Renal cortical epithelial cell (primary cell): ENCODE data around the gene POU2F1. TPM values are rescaled to one million over a fixed set of nuclear protein-coding genes. Genes with fewer than 3 reads are reported as not detected.

ENCODE experiments used
- DNase-seq: peaks from one replicate; pipeline ENCODE4 v3.0.0-alpha.2; 2011; ENCODE audit warnings: low read depth
- total RNA-seq: library from RNA; depleted of rRNA; stranded (reverse); fragments of >200 nt; gene quantifications from 2 replicates; pipeline ENCODE4 v1.2.3, GENCODE V29; 2014

The POU2F1 gene
- total RNA-seq, 1 donor from 2014 or later: 14.6 TPM

DNA sequence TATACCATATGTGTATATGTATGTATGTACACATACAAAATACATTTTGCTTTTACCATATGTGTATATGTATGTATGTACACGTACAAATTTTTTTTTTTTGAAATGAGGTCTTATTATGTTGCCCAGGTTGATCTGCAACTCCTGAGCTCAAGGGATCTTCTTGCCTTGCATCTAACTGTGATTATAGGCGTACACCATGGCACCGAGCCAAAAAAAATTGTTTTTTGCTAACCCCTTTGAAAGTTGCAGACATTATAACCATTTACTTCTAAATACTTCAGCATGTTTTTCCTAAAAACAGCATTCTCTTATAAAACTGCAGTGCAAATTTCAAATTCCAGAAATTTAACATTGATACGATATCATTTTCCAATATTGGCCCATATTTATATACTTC is 147.0 kb downstream of the POU2F1 start:
- DNase-seq: no peak

DNA sequence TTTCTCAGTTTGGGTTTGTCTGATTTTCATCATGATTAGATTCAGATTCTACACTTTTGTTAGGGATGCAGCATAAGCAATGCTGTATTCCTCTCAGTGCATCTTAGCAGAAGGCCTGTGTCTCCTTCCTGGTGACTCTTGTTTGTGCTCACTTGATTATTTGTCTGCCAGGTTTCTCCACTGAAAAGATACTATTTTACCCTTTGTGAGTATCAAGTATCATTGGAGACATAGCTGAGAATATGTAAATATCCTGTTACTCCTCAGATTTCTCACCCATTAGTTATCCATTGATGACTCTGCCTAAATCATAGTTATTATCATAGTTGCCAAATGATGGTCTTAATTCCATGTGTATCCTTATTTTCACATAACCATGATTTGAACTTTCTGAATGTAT is 148.5 kb downstream of the POU2F1 start:
- no peak for DNase-seq

DNA sequence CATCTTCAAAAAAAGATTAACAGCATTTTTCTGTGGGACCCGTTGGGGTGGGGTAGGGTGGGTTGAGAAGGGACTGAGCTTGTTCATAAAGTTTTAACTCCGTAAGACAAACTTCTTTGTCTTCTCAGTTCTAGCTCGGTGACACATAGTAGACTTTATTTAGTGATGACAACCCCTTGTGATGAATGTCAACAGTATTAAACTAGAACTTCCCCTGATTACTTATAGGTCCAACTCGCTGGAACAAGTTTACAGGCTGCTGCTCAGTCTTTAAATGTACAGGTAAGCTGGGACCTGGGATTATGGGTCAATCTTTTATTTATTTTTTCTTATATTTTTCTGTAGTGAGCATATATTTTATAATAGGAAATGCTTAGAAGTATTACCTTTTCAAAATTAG is 149.2 kb downstream of the POU2F1 start:
- no peak for DNase-seq

DNA sequence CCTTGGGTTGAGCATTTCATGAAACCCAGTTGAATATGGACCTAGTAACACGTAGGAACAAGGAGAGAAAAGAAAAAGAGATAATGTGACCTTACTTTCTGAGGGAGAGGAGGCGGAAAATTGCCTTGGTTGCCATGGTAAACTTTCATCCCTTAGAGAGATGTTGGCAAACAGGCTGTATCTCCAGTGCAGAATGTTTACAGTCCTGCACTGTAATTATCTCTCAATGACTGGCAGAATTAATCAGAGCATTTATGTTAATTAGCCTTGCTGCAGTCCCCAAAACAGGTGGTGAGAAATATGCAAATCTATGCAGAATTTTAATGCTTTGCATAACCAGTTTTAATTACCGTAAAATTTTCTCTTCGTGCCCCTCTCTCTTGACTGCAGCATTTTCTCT is 150.3 kb downstream of the POU2F1 start:
- DNase-seq: no peak

DNA sequence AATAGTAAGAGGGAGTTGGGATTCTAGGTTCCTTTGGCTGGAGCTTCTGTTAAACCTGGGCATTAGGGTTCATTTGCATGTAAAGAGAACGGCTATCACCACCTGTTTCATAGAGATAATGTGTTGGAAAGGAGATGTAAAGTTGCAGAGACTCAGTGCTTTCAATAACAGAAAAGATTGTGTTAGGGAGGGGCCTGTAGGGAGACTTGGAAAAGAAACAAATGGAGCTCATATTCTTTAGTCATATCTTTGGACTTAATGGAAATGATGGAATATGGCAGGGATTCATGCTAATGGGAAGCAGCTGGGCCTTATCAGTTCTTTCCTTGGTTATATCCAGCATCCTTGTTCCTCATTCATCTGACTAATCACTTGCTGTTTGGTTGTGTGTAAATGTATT is 152.7 kb downstream of the POU2F1 start:
- no peak for DNase-seq

DNA sequence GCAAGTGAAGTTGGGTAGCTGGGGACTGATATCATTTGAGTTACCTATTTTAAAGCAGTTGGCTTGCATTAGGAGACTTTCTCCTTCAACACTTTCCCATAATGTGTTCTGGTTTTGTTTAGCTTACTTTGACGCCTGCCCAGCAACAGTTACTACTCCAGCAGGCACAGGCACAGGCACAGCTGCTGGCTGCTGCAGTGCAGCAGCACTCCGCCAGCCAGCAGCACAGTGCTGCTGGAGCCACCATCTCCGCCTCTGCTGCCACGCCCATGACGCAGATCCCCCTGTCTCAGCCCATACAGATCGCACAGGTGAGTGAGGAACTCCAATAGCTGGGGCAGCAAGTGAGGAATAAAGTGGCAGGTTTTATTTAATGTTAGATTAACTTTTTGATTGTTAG is 153.3 kb downstream of the POU2F1 start:
- no peak for DNase-seq

DNA sequence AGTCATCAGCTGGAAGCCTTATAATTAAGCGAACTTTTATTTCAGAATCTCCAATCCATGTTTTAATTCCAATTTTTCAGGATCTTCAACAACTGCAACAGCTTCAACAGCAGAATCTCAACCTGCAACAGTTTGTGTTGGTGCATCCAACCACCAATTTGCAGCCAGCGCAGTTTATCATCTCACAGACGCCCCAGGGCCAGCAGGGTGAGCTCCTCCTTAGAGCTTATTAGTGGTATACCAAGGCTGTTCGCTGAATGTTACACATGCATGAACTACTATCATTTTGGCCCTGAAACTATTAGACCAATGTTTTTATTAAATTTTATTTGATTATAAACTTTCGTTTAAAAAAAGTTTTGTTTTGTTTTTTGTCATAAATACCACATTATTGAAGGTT is 155.3 kb downstream of the POU2F1 start:
- DNase-seq: no peak

DNA sequence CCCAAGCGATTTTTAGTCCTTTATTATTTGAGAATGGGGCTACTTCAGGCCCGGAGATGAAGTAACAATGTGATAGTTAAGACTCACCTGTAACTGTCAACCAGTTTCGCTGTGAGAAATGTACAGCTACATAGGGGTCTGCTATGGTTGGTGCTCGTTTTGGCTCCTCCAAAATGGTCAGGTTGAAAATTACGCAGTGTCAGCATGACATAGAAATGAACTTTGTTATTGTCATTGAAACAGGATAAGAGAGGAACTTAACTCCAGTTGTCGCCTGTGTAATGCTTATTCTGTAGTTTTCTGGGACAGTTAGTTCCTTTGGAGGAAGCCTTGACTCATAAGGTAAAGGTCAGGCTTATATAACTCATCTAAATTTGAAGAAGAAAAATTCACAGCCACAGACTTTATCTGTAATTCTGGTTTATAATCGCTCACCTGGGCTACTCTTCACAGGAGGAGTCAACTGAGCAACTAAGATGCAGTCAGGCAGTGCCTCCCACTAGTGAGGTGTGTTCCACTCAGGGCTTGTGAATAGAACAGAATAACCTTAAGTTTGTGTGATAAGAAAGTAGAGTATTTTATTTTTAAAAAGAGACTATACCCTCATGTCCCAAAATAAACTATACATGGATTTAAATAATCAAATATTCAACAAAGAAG is 166.7 kb downstream of the POU2F1 start:
- no peak for DNase-seq

DNA sequence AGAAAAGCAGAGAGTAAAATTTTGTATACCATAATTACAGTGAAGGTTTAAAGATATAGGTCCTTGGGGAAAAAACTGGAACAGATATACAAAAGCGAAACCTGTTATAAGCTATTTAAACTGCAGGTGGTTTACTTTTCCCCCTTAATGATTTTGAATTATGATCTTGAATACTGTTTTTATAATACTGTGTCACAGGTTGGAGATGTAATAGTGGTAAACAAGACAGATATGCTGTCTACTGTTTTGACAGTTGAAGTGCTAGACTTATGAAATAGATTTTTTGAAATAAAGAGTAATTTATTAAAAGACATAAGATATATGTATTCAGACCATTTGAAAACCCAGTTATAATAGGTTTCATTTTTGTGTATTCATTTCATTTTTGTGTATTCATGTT is 168.3 kb downstream of the POU2F1 start:
- no peak for DNase-seq

DNA sequence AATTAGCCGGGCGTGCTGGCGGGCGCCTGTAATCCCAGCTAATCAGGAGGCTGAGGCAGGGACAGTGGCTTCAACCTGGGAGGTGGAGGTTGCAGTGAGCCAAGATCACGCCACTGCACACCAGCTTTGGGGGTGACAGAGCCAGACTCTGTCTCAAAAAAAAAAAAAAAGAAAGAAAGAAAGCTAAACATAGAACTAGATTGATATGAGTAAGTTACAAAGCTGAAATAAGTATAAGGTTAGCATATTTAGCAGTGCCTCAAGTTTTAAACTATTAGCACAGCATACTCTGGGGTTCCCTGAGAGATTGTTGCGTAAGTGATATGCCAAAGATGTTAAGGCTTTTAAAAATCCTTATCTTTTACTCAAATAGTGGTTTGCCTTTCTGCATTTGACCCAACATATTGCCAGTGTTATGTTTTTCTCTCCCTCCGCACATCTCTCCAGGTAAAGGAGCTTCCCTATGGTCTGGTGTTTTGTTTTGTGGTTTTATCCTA is 171.6 kb downstream of the POU2F1 start:
- no peak for DNase-seq

DNA sequence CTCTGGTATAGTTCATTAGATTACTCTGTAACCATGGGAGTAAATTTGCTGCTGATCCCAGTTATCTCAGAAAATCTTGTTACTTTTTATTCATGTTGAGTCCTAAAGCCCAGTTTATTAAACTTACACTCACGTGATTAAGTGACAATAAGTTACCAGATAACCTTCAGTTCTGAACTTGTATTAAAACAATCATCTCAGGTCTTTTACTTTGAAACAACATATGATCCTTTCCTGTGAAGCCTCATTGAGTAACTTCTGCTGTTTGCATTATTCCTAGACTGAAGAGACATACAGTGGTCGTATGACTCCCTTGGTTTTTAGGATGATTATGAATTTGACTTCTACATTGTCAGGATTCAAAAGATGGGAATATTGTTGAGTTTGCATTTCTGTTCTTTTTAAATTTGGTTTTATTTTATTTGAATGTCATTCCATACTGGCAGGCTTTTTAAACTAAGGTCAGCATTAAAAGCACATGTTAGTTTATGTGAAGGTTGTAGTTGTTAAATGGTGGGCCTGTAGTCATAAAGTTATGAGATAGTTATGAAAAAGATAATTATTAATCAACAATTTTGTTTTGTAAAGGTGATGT is 179.8 kb downstream of the POU2F1 start:
- DNase-seq: no peak

DNA sequence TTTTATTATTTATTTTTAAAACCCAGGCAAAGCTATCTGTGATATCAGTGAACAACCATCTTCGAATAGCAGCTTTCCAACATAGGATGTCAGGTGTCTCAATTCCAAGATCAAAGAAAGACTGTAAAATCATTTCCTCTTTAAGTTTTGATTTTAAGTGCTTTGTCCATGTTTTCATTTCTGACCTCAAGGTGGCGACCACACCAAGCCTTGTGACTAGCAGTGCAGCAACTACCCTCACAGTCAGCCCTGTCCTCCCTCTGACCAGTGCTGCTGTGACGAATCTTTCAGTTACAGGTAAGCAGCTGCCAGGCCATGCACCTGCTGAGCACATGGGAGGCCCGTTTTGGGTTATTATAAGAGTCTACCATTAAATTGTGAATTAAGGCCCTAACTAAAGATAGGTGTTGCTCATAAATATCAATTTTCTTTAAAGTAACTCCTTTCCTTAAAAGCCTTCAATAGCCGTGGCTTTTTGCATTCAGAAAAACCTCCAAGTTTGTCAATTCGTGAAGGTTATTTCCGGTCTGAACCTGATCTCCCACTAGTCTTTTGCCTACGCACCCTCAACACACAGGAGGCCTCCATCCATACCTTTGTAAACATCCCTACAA is 180.7 kb downstream of the POU2F1 start:
- peak; percentile 61 for DNase-seq

DNA sequence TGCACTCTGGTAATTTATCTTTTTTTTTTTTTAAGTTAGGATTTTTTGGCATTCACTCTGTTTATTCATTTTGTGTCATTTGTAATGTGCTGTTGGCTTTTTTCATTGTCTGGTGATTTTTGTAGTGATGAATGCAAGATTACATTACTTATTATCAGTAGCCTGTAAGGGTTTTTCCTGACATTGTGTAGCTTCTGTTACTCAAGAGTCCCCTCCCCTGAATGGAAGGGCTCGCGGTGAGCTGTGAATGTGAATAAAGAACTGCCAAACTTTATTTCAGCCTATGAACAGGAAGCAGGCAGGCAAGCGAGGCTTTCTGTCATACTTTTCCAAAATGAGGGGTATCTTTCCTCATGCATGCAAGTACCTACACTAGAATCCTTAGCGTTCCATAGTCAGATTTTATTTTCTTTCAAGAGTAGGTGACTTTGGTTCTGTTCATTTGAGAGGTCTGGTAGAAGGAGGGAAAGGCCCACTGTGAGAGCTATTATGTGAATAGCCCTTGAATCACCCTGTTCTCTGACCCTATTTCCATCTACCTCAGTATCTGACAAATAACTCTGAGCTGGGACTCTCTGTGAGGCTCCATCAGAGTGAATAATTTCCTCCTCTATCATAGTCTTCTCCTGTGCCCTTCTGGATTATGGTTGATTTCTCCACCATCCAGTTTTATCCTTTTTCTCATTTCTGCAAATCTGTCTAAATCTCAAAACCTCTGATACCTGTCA is 183.6 kb downstream of the POU2F1 start:
- DNase-seq: no peak

DNA sequence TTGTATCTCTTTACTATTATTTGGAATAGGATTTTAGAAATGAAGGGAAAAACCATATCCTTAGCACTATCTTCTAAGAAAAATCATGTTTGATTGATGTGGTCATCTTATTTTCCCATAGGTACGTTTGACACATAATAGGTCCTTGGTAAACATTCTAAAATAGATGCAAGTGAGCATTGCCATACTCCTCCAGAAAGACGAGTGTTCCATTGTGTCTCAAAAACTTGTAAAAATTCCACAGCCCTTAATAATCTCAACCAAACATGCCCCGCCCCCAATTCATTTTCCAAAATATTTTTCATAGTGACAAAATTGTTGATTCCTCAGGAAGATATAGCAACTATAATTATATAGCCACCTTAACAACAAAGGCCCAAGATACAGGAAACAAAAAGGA is 184.2 kb downstream of the POU2F1 start:
- DNase-seq: no peak

DNA sequence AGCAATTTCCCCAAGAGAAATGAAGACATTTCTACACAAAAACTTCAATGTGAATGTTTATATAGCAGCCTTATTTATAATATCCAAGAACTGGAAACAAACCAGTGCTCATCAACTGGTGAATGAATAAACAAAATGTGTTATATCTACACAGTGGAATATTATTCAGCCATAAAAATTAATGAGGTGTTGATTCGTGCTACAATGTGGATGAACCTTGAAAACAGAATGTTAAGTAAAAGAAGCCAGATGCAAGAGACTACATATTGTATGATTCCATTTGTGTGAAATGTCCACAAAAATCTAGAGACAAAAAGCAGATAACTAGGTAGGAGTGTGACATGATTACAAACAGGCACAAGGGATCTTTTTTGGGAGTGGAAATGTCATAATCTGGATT is 187.7 kb downstream of the POU2F1 start:
- DNase-seq: no peak

DNA sequence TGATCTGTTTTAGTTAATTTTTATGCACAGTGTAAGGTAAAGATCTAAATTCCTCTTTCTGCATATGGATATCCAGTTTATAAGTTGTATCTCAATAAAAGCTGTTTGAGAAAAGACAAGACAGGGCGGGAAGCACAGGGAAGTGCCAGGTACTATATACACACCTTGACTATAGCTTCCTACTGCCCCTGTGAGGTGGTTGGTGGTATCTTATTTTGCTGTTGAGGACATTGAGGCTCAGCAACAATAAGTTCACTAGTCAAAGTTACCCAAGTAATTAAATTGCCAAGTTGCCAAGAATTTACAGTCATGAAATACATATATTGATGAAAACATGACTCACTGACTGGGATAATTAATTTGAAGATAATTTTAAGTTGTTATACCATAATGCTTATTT is 188.5 kb downstream of the POU2F1 start:
- no peak for DNase-seq

DNA sequence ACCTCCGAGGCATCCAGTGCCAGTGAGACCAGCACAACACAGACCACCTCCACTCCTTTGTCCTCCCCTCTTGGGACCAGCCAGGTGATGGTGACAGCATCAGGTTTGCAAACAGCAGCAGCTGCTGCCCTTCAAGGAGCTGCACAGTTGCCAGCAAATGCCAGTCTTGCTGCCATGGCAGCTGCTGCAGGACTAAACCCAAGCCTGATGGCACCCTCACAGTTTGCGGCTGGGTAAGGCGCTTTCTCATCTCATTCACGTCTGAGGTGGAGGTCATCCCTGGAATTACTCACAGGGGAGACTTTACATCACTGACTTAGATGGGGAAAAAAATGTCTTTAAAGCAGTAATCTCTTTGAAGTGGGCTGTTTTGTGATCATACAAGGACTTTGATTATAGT is 191.4 kb downstream of the POU2F1 start:
- DNase-seq: no peak

DNA sequence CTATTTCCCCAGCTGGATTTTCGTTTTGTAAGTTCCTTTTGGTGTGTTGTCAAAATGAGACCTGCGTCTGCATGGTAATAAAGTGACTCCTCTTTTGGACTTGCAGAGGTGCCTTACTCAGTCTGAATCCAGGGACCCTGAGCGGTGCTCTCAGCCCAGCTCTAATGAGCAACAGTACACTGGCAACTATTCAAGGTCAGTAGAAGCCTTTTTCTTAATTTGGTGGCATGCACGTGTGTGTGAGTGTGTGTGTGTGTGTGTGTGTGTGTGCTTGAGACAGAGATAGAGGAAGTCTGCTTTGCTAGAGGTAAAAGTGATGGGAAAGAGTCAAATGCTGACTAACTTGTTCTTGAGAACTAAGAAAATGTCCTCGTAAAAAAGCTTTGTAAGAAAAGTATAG is 192.2 kb downstream of the POU2F1 start:
- DNase-seq: no peak

DNA sequence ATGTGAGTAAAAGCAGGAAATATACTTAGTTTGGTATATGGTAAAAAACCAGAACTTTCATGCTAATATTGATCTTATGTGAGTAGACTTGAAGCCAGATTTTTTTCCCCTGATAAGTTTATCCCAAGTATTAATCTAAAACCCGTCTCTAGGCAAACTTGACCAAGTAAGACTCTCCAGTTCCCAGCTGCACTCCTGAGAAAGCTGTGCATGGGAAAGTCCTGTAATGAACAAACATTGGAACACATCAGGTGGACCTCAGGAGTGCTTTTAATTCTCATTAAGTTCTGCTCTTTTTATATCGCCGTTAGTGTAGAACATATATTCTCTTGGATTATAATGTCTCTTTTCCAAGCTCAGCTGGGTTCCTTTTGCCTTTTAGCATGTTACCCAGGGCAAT is 192.6 kb downstream of the POU2F1 start:
- no peak for DNase-seq

DNA sequence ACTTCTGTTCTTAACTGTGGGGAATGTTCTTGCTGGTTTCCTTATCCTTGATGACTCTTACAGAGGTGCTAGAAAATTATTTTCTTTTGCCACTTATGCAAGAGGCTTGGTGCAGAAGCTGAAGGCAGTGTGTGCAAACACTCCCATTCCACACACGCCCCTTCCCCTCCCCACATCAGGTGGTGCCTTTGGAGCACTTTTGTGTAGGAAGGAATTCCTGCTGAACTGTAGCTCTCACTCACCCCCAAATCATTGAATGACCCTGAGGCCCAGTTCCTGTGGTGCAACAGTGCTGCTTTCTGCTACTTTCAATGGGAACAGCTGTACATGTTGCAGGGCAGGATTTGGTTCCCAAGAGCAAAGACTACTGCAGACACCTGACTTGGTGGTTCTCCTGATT is 195.8 kb downstream of the POU2F1 start:
- DNase-seq: peak; percentile 17

DNA sequence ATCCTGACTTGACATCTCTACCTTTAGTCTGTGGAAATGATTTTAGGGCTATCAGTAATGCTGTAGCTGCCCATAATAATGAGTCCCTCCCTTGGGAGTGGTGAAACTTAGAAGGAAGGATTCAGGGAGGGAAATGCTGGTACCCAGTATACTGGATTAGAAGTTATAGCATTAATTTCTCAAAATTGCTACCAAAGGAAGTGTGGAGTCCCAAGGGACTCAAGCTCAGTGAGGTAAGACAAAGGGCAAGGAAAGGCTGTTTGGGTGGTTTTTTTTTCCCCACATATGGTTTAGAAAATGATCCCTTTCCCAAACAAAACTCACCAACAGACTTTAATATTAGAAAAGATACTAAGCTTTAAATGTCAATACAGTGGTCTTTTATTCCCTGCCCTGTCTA is 197.7 kb downstream of the POU2F1 start:
- DNase-seq: no peak

DNA sequence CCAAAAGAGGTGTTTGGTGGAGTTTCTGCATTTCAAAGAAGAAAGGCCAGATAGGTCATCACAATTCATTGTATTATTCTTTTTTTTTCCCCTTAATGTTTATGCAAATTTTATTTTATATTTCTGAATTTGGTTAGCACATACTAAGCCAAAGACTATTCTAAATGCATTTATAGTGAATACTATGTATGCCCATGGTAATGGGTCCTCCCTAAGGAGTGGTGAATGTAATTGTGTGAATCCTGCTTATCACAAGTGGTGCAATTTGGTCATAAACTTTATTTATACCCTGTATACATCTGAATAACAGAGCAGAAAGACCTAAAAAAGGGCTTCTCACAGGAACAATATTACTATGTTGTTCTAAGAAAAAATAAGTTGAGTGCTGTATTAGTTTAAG is 198.6 kb downstream of the POU2F1 start:
- DNase-seq: no peak

DNA sequence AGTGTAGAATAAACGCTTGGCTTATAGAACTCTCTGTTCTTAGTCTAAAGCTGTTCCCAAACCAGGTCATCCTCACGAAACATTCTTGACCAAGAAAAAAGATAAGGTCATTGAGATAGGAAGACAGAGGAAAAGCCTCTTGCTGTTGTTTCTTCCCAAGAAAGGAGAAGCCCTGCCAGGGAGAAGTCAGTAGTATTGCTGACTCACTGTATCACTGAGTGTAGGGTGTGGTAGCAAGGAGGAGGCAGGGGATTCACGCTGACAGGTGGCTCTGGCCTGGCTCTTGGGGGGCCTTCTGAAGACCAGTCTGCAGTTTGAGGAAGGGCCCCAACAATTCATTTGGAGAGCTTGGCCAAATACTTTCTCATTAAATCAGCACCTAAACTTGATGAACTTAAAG is 199.8 kb downstream of the POU2F1 start:
- DNase-seq: no peak
